ENCODE data around the gene ABCC8. TPM values are rescaled to one million over a fixed set of nuclear protein-coding genes. Genes with fewer than 3 reads are reported as not detected.

ABCC8 gene
- total and polyA plus RNA-seq, 9 of the 15 experiments (the other 6 are each of a cell fraction or from before 2014, with no cell fraction given): not detected

DNA sequence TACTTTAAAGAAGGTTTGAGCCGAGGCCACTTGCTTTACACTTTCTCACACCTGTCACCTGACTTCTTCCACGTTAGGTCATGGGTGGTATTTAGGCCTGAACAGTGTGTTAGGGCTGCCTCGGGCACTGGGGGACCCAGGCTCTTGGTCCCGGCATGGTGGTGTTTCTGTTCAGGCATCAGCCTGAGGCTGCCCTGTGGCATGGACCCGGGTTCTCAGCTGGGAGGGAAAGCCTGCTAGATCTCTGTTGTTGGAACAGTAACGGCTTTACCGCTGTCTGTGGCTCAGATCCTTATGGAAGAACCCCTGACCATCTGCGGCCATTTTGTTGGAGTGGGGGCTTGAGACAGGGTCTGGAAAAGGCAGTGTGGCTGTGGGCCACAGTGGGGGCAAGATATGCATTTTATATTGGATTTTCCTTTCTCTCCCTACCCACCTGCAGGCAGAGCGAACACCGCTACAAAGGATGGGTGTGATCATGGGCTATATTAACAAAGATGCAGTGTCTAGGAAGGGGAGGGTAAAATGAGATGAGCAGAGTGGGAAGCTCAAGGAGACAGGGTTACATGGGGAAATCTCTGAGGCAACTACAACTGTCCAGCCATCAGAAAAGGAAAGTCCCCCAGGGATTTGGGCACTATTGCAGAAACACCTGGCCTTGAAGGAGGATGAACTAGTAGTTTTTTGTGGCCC lies 86.5 kb downstream of the ABCC8 start (continued):
- TF ChIP-seq, protein P1, sequence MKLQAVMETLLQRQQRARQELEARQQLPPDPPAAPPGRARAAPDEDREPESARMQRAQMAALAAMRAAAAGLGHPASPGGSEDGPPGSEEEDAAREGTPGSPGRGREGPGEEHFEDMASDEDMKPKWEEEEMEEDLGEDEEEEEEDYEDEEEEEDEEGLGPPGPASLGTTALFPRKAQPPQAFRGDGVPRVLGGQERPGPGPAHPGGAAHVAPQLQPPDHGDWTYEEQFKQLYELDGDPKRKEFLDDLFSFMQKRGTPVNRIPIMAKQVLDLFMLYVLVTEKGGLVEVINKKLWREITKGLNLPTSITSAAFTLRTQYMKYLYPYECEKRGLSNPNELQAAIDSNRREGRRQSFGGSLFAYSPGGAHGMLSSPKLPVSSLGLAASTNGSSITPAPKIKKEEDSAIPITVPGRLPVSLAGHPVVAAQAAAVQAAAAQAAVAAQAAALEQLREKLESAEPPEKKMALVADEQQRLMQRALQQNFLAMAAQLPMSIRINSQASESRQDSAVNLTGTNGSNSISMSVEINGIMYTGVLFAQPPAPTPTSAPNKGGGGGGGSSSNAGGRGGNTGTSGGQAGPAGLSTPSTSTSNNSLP (IDR thresholded peaks at IDR 0.05; ENCODE audit: borderline replicate concordance, low read depth, low read length): no peak
- no peak for TF ChIP-seq TAF1 (IDR thresholded peaks at IDR 0.05; ENCODE audit: control insufficient read depth, extremely low read depth, insufficient read depth, low read length, severe bottlenecking)
- no peak for TF ChIP-seq ETV5 (CRISPR knock-in tag; IDR thresholded peaks at IDR 0.05; ENCODE audit: low read depth)
- TF ChIP-seq FOXA1 (IDR thresholded peaks at IDR 0.05; ENCODE audit: borderline replicate concordance): no peak
- no peak for TF ChIP-seq PPARD (CRISPR knock-in tag; IDR thresholded peaks at IDR 0.05)
- no peak for TF ChIP-seq KLF6 (CRISPR knock-in tag; IDR thresholded peaks at IDR 0.05; ENCODE audit: borderline replicate concordance)
- no peak for TF ChIP-seq PCBP1 (IDR thresholded peaks at IDR 0.05; ENCODE audit: low read depth, low read length, poor library complexity, severe bottlenecking)
- no peak for TF ChIP-seq TOE1 (IDR thresholded peaks at IDR 0.05; ENCODE audit: borderline replicate concordance)
- no peak for TF ChIP-seq TOE1 (CRISPR knock-in tag; IDR thresholded peaks at IDR 0.05; ENCODE audit: borderline replicate concordance, low read depth)
- TF ChIP-seq ZNF217 (CRISPR knock-in tag; IDR thresholded peaks at IDR 0.05): no peak
- TF ChIP-seq, protein P2, sequence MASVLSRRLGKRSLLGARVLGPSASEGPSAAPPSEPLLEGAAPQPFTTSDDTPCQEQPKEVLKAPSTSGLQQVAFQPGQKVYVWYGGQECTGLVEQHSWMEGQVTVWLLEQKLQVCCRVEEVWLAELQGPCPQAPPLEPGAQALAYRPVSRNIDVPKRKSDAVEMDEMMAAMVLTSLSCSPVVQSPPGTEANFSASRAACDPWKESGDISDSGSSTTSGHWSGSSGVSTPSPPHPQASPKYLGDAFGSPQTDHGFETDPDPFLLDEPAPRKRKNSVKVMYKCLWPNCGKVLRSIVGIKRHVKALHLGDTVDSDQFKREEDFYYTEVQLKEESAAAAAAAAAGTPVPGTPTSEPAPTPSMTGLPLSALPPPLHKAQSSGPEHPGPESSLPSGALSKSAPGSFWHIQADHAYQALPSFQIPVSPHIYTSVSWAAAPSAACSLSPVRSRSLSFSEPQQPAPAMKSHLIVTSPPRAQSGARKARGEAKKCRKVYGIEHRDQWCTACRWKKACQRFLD (CRISPR knock-in tag; IDR thresholded peaks at IDR 0.05): no peak
- TF ChIP-seq CAMTA2 (CRISPR knock-in tag; conservative IDR thresholded peaks at IDR 0.05): no peak
